NOMO-1 treated with dmso at 0.1 percent for 144 hours (cell line): ENCODE measurements around the gene OLFM2.
"Not testable (repeated sequence)": the region's sequence is repeated elsewhere in the genome, so short reads cannot be mapped to it uniquely, and the experiment has no call there.

ENCODE experiments used
- DNase-seq: peaks from one replicate; lab custom pipeline; 2025; ENCODE audit not compliant: unreplicated experiment; lab: John Stamatoyannopoulos, UW

OLFM2 gene

GRCh38 chr19:9865732-9866501 lies 70.4 kb downstream of the OLFM2 start:
- no peak for DNase-seq

- no peak for DNase-seq
Measured at GRCh38 chr19:9863759-9864158, 72.6 kb downstream of the OLFM2 start.

GRCh38 chr19:9862938-9863337 lies 73.4 kb downstream of the OLFM2 start:
- no peak for DNase-seq

GRCh38 chr19:9861503-9861902 lies 74.8 kb downstream of the OLFM2 start:
- no peak for DNase-seq

GRCh38 chr19:9860407-9860806 lies 75.9 kb downstream of the OLFM2 start:
- no peak for DNase-seq

GRCh38 chr19:9858766-9859165 lies 77.5 kb downstream of the OLFM2 start:
- no peak for DNase-seq

GRCh38 chr19:9857920-9858746 lies 78.2 kb downstream of the OLFM2 start:
- no peak for DNase-seq

- no peak for DNase-seq
Measured at GRCh38 chr19:9857076-9857721, 79.1 kb downstream of the OLFM2 start.

GRCh38 chr19:9856609-9857008 lies 79.7 kb downstream of the OLFM2 start:
- no peak for DNase-seq

- DNase-seq: no peak
Measured at GRCh38 chr19:9854282-9854846, 82.0 kb downstream of the OLFM2 start.

- DNase-seq: no peak
Measured at GRCh38 chr19:9850235-9850959, 85.9 kb downstream of the OLFM2 start.

GRCh38 chr19:9849791-9850190 lies 86.5 kb downstream of the OLFM2 start:
- no peak for DNase-seq

- no peak for DNase-seq
Measured at GRCh38 chr19:9848762-9849161, 87.6 kb downstream of the OLFM2 start.

- no peak for DNase-seq
Measured at GRCh38 chr19:9848060-9848459, 88.3 kb downstream of the OLFM2 start.

- no peak for DNase-seq
Measured at GRCh38 chr19:9847087-9847671, 89.1 kb downstream of the OLFM2 start.

GRCh38 chr19:9843626-9844273 lies 92.6 kb downstream of the OLFM2 start:
- not testable (repeated sequence) for DNase-seq

- DNase-seq: no peak
Measured at GRCh38 chr19:9842834-9843625, 93.3 kb downstream of the OLFM2 start.

- DNase-seq: no peak
Measured at GRCh38 chr19:9839415-9839814, 96.9 kb downstream of the OLFM2 start.

GRCh38 chr19:9838324-9838723 lies 98.0 kb downstream of the OLFM2 start:
- DNase-seq: no peak
